ENCODE results near the gene SNX8. TPM values are rescaled to one million over a fixed set of nuclear protein-coding genes. Genes with fewer than 3 reads are reported as not detected.

SNX8 gene
- total RNA-seq, 1 donor from 2014 or later = 41.5 TPM

DNA sequence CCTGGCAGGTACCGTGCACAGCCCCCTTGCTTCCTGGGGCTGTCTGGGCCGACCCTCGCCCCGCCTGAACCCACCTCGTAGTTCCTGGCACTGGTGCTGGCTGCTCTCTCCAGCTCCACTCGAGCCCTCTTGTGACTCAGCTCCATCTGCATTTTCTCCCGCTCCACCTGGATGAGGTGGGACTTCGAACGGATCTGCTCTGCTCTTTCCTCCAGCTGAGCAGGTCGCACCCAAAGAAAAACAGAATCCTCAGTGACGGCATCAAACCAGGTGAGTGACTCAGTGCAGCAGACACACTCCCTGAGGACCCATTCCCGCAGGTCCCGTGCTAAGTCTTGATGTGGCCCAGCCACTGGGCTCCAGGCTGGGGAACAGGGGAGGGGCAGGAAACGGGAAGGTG, 88.9 kb downstream of the SNX8 start:
- TF ChIP-seq, protein P1, sequence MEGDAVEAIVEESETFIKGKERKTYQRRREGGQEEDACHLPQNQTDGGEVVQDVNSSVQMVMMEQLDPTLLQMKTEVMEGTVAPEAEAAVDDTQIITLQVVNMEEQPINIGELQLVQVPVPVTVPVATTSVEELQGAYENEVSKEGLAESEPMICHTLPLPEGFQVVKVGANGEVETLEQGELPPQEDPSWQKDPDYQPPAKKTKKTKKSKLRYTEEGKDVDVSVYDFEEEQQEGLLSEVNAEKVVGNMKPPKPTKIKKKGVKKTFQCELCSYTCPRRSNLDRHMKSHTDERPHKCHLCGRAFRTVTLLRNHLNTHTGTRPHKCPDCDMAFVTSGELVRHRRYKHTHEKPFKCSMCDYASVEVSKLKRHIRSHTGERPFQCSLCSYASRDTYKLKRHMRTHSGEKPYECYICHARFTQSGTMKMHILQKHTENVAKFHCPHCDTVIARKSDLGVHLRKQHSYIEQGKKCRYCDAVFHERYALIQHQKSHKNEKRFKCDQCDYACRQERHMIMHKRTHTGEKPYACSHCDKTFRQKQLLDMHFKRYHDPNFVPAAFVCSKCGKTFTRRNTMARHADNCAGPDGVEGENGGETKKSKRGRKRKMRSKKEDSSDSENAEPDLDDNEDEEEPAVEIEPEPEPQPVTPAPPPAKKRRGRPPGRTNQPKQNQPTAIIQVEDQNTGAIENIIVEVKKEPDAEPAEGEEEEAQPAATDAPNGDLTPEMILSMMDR (IDR thresholded peaks at IDR 0.05) = no peak
- Mint-ChIP-seq H3K27ac (ENCODE audit: unreplicated experiment) (no peak overlapping the region), H3K4me3 (ENCODE audit: unreplicated experiment) (no peak overlapping the region), H3K36me3 (ENCODE audit: unreplicated experiment) (peaks cover 28% of the 10 kb centered on the region), H3K27me3 (ENCODE audit: unreplicated experiment) (no peaks in the 10 kb centered on the region), H3K4me1 (ENCODE audit: unreplicated experiment) (no peaks in the 10 kb centered on the region), H3K9me3 (ENCODE audit: unreplicated experiment) (no peaks in the 10 kb centered on the region)
- no peak for DNase-seq (ENCODE audit: extremely low spot score, unreplicated experiment)

DNA sequence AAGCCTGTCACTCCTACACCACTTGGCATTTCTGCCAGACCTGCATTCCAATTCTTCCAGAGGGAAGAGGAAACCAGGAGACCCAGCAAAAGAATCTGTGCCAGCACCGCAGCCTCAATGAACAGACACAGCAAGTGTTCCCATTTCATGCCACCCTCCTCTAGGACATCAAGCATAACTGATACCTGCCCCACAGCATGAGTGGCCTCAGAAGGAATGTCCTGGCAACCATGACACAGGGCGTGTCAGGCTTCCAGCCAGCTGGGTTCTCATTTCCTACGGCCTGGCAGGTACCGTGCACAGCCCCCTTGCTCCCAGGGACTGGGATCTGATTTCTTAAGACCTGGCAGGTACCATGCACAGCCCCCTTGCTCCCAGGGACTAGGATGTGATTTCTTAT, 89.3 kb downstream of the SNX8 start:
- Mint-ChIP-seq H3K27me3 (ENCODE audit: unreplicated experiment) (no peaks in the 10 kb centered on the region), H3K9me3 (ENCODE audit: unreplicated experiment) (no peaks in the 10 kb centered on the region), H3K36me3 (ENCODE audit: unreplicated experiment) (peaks cover 28% of the 10 kb centered on the region), H3K27ac (ENCODE audit: unreplicated experiment) (no peak overlapping the region), H3K4me1 (ENCODE audit: unreplicated experiment) (no peaks in the 10 kb centered on the region), H3K4me3 (ENCODE audit: unreplicated experiment) (no peak overlapping the region)
- no peak for DNase-seq (ENCODE audit: extremely low spot score, unreplicated experiment)
- TF ChIP-seq, protein P1 (IDR thresholded peaks at IDR 0.05) = no peak

- no peak overlapping the region for H3K27ac Mint-ChIP-seq (ENCODE audit: unreplicated experiment)
- TF ChIP-seq, protein P1 (IDR thresholded peaks at IDR 0.05) = no peak
- no peak for DNase-seq (ENCODE audit: extremely low spot score, unreplicated experiment)
- peaks cover 26% of the 10 kb centered on the region for H3K36me3 Mint-ChIP-seq (ENCODE audit: unreplicated experiment)
- no peak overlapping the region for H3K4me3 Mint-ChIP-seq (ENCODE audit: unreplicated experiment)
- no peaks in the 10 kb centered on the region for H3K4me1 Mint-ChIP-seq (ENCODE audit: unreplicated experiment)
- H3K27me3 Mint-ChIP-seq (ENCODE audit: unreplicated experiment) = no peaks in the 10 kb centered on the region
- H3K9me3 Mint-ChIP-seq (ENCODE audit: unreplicated experiment) = no peaks in the 10 kb centered on the region
Observed at GRCh38 chr7:2224491-2224928, 89.7 kb downstream of the SNX8 start.

GRCh38 chr7:2223321-2223720, 90.9 kb downstream of the SNX8 start:
- no peak overlapping the region for H3K27ac Mint-ChIP-seq (ENCODE audit: unreplicated experiment)

GRCh38 chr7:2222516-2222915, 91.7 kb downstream of the SNX8 start:
- TF ChIP-seq, protein P1 (IDR thresholded peaks at IDR 0.05) = no peak
- Mint-ChIP-seq H3K4me3 (ENCODE audit: unreplicated experiment) (no peak overlapping the region), H3K36me3 (ENCODE audit: unreplicated experiment) (peaks cover 37% of the 10 kb centered on the region), H3K27ac (ENCODE audit: unreplicated experiment) (no peak overlapping the region), H3K4me1 (ENCODE audit: unreplicated experiment) (no peaks in the 10 kb centered on the region), H3K27me3 (ENCODE audit: unreplicated experiment) (no peaks in the 10 kb centered on the region), H3K9me3 (ENCODE audit: unreplicated experiment) (no peaks in the 10 kb centered on the region)
- no peak for DNase-seq (ENCODE audit: extremely low spot score, unreplicated experiment)

More at GRCh38 chr7:2223321-2223720, 90.9 kb downstream of the SNX8 start:
- no peaks in the 10 kb centered on the region for H3K9me3 Mint-ChIP-seq (ENCODE audit: unreplicated experiment)
- DNase-seq (ENCODE audit: extremely low spot score, unreplicated experiment) = no peak
- no peaks in the 10 kb centered on the region for H3K4me1 Mint-ChIP-seq (ENCODE audit: unreplicated experiment)
- H3K36me3 Mint-ChIP-seq (ENCODE audit: unreplicated experiment) = peaks cover 28% of the 10 kb centered on the region
- TF ChIP-seq, protein P1 (IDR thresholded peaks at IDR 0.05) = no peak
- no peaks in the 10 kb centered on the region for H3K27me3 Mint-ChIP-seq (ENCODE audit: unreplicated experiment)
- no peak overlapping the region for H3K4me3 Mint-ChIP-seq (ENCODE audit: unreplicated experiment)
